ENCODE results near the gene SRC.

DNA sequence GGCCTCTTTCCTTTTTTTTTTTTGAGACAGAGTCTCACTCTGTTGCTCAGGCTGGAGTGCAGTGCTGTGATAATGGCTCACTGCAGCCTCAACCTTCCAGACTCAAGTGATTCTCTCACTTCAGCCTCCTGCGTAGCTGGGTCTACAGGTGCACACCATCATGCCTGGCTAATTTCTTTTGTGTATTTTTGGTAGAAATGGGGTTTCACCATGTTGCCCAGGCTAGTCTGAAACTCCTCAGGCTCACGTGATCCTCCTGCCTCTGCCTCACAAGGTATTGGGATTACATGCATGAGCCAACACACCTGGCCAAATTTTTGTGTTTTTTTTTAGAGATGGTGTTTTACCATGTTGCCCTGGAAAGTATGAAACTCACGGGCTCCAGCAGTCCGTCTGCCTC lies 29.3 kb downstream of the SRC start:
- no peak for TF ChIP-seq CTCF (IDR thresholded peaks at IDR 0.05)
- no peak for TF ChIP-seq POLR2AphosphoS5 (IDR thresholded peaks at IDR 0.05)
- TF ChIP-seq EP300 (IDR thresholded peaks at IDR 0.05), result no peak
- no peak for TF ChIP-seq POLR2A (IDR thresholded peaks at IDR 0.05)

Data from gastroesophageal sphincter (tissue), 3 donors.